GM19395 (cell line): ENCODE measurements around the gene SCN5A.

Source experiments
- ATAC-seq: cut with Tn5 transposase; IDR thresholded peaks from one replicate; pipeline ENCODE4 v1.9.1; 2021; ENCODE audit warnings: mild to moderate bottlenecking, moderate library complexity; ENCODE audit not compliant: unreplicated experiment

The SCN5A gene

GRCh38 chr3:38649500-38650247, at the start of gene SCN5A:
Gene SCN5A (minus strand): TSS chr3:38649687. CDS start chr3:38633307, 16,380 bp downstream.
- peak; percentile 53 for ATAC-seq

- ATAC-seq = no peak
Observed at GRCh38 chr3:38698760-38699159, 49.3 kb upstream of the SCN5A start.

GRCh38 chr3:38698061-38698460, 48.6 kb upstream of the SCN5A start:
- no peak for ATAC-seq

- no peak for ATAC-seq
Observed at GRCh38 chr3:38696034-38696433, 46.5 kb upstream of the SCN5A start.

- ATAC-seq = no peak
Observed at GRCh38 chr3:38690185-38690584, 40.7 kb upstream of the SCN5A start.

GRCh38 chr3:38689774-38690173, 40.3 kb upstream of the SCN5A start:
- ATAC-seq = no peak

GRCh38 chr3:38689346-38689745, 39.9 kb upstream of the SCN5A start:
- no peak for ATAC-seq

GRCh38 chr3:38687321-38687720, 37.8 kb upstream of the SCN5A start:
- ATAC-seq = no peak

GRCh38 chr3:38684546-38684945, 35.1 kb upstream of the SCN5A start:
- no peak for ATAC-seq

GRCh38 chr3:38669668-38670067, 20.2 kb upstream of the SCN5A start:
- no peak for ATAC-seq

GRCh38 chr3:38662544-38662943, 13.1 kb upstream of the SCN5A start:
- ATAC-seq = no peak

GRCh38 chr3:38658841-38659240, 9.4 kb upstream of the SCN5A start:
- no peak for ATAC-seq

- no peak for ATAC-seq
Observed at GRCh38 chr3:38657369-38657768, 7.9 kb upstream of the SCN5A start.

- no peak for ATAC-seq
Observed at GRCh38 chr3:38655708-38656300, 6.3 kb upstream of the SCN5A start.

- no peak for ATAC-seq
Observed at GRCh38 chr3:38653685-38654537, 4.4 kb upstream of the SCN5A start.

- no peak for ATAC-seq
Observed at GRCh38 chr3:38652934-38653333, 3.4 kb upstream of the SCN5A start.

GRCh38 chr3:38651153-38651789, 1.8 kb upstream of the SCN5A start:
- peak; percentile 65 for ATAC-seq

GRCh38 chr3:38650248-38650951, 913 bp upstream of the SCN5A start:
- peak; percentile 3 for ATAC-seq

GRCh38 chr3:38648659-38649499, 608 bp downstream of the SCN5A start:
- no peak for ATAC-seq
